ENCODE data around the gene CTAGE1. TPM values are rescaled to one million over a fixed set of nuclear protein-coding genes. Genes with fewer than 3 reads are reported as not detected.

CTAGE1 gene
- total RNA-seq, 1 experiment from 2014 or later, result not detected

DNA sequence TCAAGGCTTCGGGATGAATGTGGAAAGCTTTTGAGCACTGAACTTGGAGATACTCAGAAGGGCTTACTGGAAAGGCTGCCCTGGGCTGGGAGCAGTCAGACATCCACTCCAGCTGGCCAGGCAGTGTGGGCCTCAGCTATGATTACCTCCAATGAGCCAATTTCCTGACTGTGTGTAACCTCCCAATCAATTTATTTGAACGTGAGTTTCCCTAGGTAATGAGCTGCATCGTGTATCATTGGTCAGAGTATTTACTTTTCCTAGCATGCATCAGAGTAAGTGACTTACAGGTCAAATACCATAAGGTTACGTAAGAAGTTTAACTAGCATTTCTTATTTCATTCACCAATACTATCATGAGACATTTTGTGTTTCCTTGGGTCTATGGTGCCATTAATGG, 11.0 kb upstream of the CTAGE1 start:
- peak; percentile 62 for DNase-seq
- no peak overlapping the region for H3K4me3 ChIP-seq (ENCODE audit: low read length)
- CTCF ChIA-PET, result no interaction called here
- no peak overlapping the region for H3K4me2 ChIP-seq (ENCODE audit: low read length)
- H4K20me1 ChIP-seq (ENCODE audit: low read length), result no peaks in the 10 kb centered on the region
- no peaks in the 10 kb centered on the region for H3K79me2 ChIP-seq (ENCODE audit: low read length)
- POLR2A ChIA-PET (ENCODE audit: unreplicated experiment), result no interaction called here
- H3K27me3 ChIP-seq (ENCODE audit: low read length), result no peaks in the 10 kb centered on the region
- H3F3A ChIP-seq (ENCODE audit: low read length, unreplicated experiment), result no peaks in the 10 kb centered on the region
- H3K27ac ChIP-seq (ENCODE audit: low read length), result peak overlapping the region; percentile 33
- H3K4me1 ChIP-seq (ENCODE audit: insufficient read depth, low read length), result peaks cover 22% of the 10 kb centered on the region
- peak; percentile 36 for ATAC-seq
- H3K9ac ChIP-seq (ENCODE audit: low read length), result no peak overlapping the region
- H3K9me2 ChIP-seq (replicated peaks; ENCODE audit: low read length), result no peaks in the 10 kb centered on the region
- peak overlapping the region; percentile 5; the same call in 1 of the 2 replicates for H2AFZ ChIP-seq (ENCODE audit: low read length)
- intact Hi-C loops (cut with micrococcal nuclease), result no loop called here
- H3K9me3 ChIP-seq (ENCODE audit: low read length), result no peaks in the 10 kb centered on the region
- no TSS peak for BruUV-seq (replicated peaks)
- H3K36me3 ChIP-seq (ENCODE audit: low read depth, low read length), result no peaks in the 10 kb centered on the region
- no peak for TF ChIP-seq EZH2phosphoT487 (IDR thresholded peaks at IDR 0.05; ENCODE audit: borderline replicate concordance, low read length)
- TF ChIP-seq EZH2 (IDR thresholded peaks at IDR 0.05; ENCODE audit: low read length, unreplicated experiment), result no peak
- no peak for TF ChIP-seq CTCF (conservative IDR thresholded peaks at IDR 0.05; ENCODE audit: low read depth, low read length)

GRCh38 chr18:22427822-22428549, 10.3 kb upstream of the CTAGE1 start:
- BruUV-seq (replicated peaks), result no TSS peak
- no peak for ATAC-seq
- POLR2A ChIA-PET (ENCODE audit: unreplicated experiment), result interaction anchor here (0.7 kb wide), 1 partner anchor 178 kb away, joined by 9 read pairs; no protein-coding TSS in a partner anchor

More at GRCh38 chr18:22427822-22428549, 10.3 kb upstream of the CTAGE1 start:
- peak overlapping the region; percentile 33 for H3K27ac ChIP-seq (ENCODE audit: low read length)
- intact Hi-C loops (cut with micrococcal nuclease), result no loop called here
- no peak overlapping the region for H2AFZ ChIP-seq (ENCODE audit: low read length)
- H3K4me3 ChIP-seq (ENCODE audit: low read length), result no peak overlapping the region
- peaks cover 20% of the 10 kb centered on the region for H3K4me1 ChIP-seq (ENCODE audit: insufficient read depth, low read length)
- CTCF ChIA-PET, result no interaction called here
- no peaks in the 10 kb centered on the region for H3K9me2 ChIP-seq (replicated peaks; ENCODE audit: low read length)
- H3K9ac ChIP-seq (ENCODE audit: low read length), result no peak overlapping the region
- no peak for DNase-seq
- no peaks in the 10 kb centered on the region for H3K27me3 ChIP-seq (ENCODE audit: low read length)
- H3K9me3 ChIP-seq (ENCODE audit: low read length), result no peaks in the 10 kb centered on the region
- no peaks in the 10 kb centered on the region for H3K79me2 ChIP-seq (ENCODE audit: low read length)
- H3F3A ChIP-seq (ENCODE audit: low read length, unreplicated experiment), result no peaks in the 10 kb centered on the region
- no peak for TF ChIP-seq EZH2 (IDR thresholded peaks at IDR 0.05; ENCODE audit: low read length, unreplicated experiment)
- no peak for TF ChIP-seq CTCF (conservative IDR thresholded peaks at IDR 0.05; ENCODE audit: low read depth, low read length)
- no peak for TF ChIP-seq EZH2phosphoT487 (IDR thresholded peaks at IDR 0.05; ENCODE audit: borderline replicate concordance, low read length)
- H4K20me1 ChIP-seq (ENCODE audit: low read length), result no peaks in the 10 kb centered on the region
- H3K36me3 ChIP-seq (ENCODE audit: low read depth, low read length), result no peaks in the 10 kb centered on the region
- H3K4me2 ChIP-seq (ENCODE audit: low read length), result no peak overlapping the region

All from PC-3 (cell line).